GM23338 (cell line): ENCODE data around the gene GATAD2B.

Experiments
- CREB1 ChIP-seq: fragments of 250-450 bp; sonication (Bioruptor Pico); IDR thresholded peaks from 2 replicates; pipeline ENCODE4 v1.5.0; 2020; ENCODE audit warnings: low read depth, mild to moderate bottlenecking, moderate library complexity
- CTCF ChIP-seq, 2 experiments: fragments of 200-600 bp in 1 of 2; sonication (generic) in 1 of 2; conservative IDR thresholded peaks; 2 replicates each; pipeline versions ENCODE4 v1.5.1 to v1.6.1; 2016 to 2017; ENCODE audit warnings: antibody characterized with exemption in 2 of 2, low read depth in 2 of 2, mild to moderate bottlenecking in 2 of 2, moderate library complexity in 1 of 2
- EZH2 ChIP-seq: fragments of 200-600 bp; sonication (generic); IDR thresholded peaks from one replicate; pipeline ENCODE4 v1.8.0; 2017; ENCODE audit warnings: antibody characterized with exemption, mild to moderate bottlenecking, low read depth; ENCODE audit not compliant: unreplicated experiment
- EZH2phosphoT487 ChIP-seq: fragments of 200-600 bp; sonication (generic); IDR thresholded peaks from one replicate; pipeline ENCODE4 v1.8.1; 2018; ENCODE audit warnings: antibody characterized with exemption; ENCODE audit not compliant: unreplicated experiment
- NANOG ChIP-seq: IDR thresholded peaks from 2 replicates; pipeline ENCODE4 v1.6.1; 2016; ENCODE audit warnings: antibody characterized with exemption, borderline replicate concordance
- POLR2AphosphoS5 ChIP-seq: IDR thresholded peaks from 2 replicates; pipeline ENCODE4 v1.6.1; 2016; ENCODE audit warnings: antibody characterized with exemption, low read depth
- REST ChIP-seq: IDR thresholded peaks from one replicate; pipeline ENCODE4 v1.6.1; 2018; ENCODE audit warnings: antibody characterized with exemption; ENCODE audit not compliant: unreplicated experiment
- STAT1 ChIP-seq: IDR thresholded peaks from one replicate; pipeline ENCODE4 v1.6.1; 2016; ENCODE audit warnings: antibody characterized with exemption; ENCODE audit not compliant: unreplicated experiment
- ZNF331 ChIP-seq: fragments of 250-450 bp; sonication (Bioruptor Pico); IDR thresholded peaks from 2 replicates; pipeline ENCODE4 v1.5.0; 2020; ENCODE audit warnings: low read depth, mild to moderate bottlenecking, moderate library complexity

- TF ChIP-seq EZH2phosphoT487: no peak
- TF ChIP-seq CTCF (conservative IDR thresholded peaks at IDR 0.05; ENCODE audit: low read depth in 2 of 2): no peak
- no peak for TF ChIP-seq POLR2AphosphoS5
- TF ChIP-seq EZH2: no peak
- TF ChIP-seq REST: no peak
- TF ChIP-seq NANOG: no peak
- no peak for TF ChIP-seq ZNF331 (CRISPR knock-in tag)
- TF ChIP-seq CREB1 (CRISPR knock-in tag): no peak
- TF ChIP-seq STAT1: no peak
Measured at GRCh38 chr1:153941826-153942725, 19.3 kb upstream of the GATAD2B start.
